Neural progenitor cell (in vitro differentiated cells): Measurements from ENCODE around the gene OTOGL.

ENCODE experiments used
- CTCF ChIP-seq: fragments of 200-600 bp; sonication (generic); IDR thresholded peaks from 2 replicates; pipeline ENCODE4 v1.5.1; 2017; ENCODE audit warnings: antibody characterized with exemption, mild to moderate bottlenecking
- EZH2phosphoT487 ChIP-seq: fragments of 200-600 bp; sonication (generic); IDR thresholded peaks from 2 replicates; pipeline ENCODE4 v1.6.1; 2017; ENCODE audit warnings: antibody characterized with exemption

GRCh38 chr12:80282761-80283160 is 183.4 kb downstream of the OTOGL start:
- TF ChIP-seq CTCF = no peak
- TF ChIP-seq EZH2phosphoT487 = no peak
